A549 (cell line): ENCODE measurements around the gene PKM. TPM values are rescaled to one million over a fixed set of nuclear protein-coding genes. Genes with fewer than 3 reads are reported as not detected.
A peak's percentile ranks its signal among the peaks of the same experiment; 100 is the strongest.

ENCODE experiments used
- ATAC-seq, 2 experiments: fragments of 200-7000 bp in 1 of 2; fragments of >200 bp in 1 of 2; cut with Nextera tagmentation in 1 of 2; cut with Tn5 transposase in 1 of 2; 3 replicates each; pipeline versions ENCODE4 v1.8.0 to v1.9.1; 2018 to 2020; ENCODE audit warnings: mild to moderate bottlenecking in 1 of 2, moderate library complexity in 1 of 2
- CTCF ChIA-PET: fragments of 300-600 bp; sonication (Branson Sonifier 250); formaldehyde crosslinking; extraction: SDS; loops from one replicate; lab custom pipeline; 2021; ENCODE audit warnings: antibody characterized with exemption, inconsistent platforms; lab: Yijun Ruan, JAX
- POLR2A ChIA-PET: fragments of 350-600 bp; formaldehyde crosslinking; extraction: SDS; loops from one replicate; lab custom pipeline; 2021; ENCODE audit warnings: antibody characterized with exemption, inconsistent platforms; lab: Yijun Ruan, JAX
- DNase-seq, 2 experiments: peaks; one replicate each; pipeline versions ENCODE4 v3.0.0 to v3.0.0-alpha.2; 2011 to 2016; ENCODE audit warnings: low read depth in 1 of 2, low spot score in 1 of 2
- FAIRE-seq: peaks from 2 replicates; lab custom pipeline; 2011; peaks lifted over from hg19 to GRCh38; lab: Jason Lieb, UNC
- H3K27ac ChIP-seq, 2 experiments: fragments of >200 bp; sonication (Bioruptor Twin); formaldehyde crosslinking; 3 replicates each; pipeline ENCODE4 v1.5.1; 2016 to 2017
- H3K4me1 ChIP-seq: fragments of >200 bp; sonication (Bioruptor Twin); formaldehyde crosslinking; 3 replicates; pipeline ENCODE4 v1.6.1; 2016
- H3K4me2 ChIP-seq: fragments of >200 bp; sonication (Bioruptor Twin); formaldehyde crosslinking; 3 replicates; pipeline ENCODE4 v1.6.1; 2016
- H3K4me3 ChIP-seq: fragments of >200 bp; sonication (Bioruptor Twin); formaldehyde crosslinking; 3 replicates; pipeline ENCODE4 v1.5.1; 2016
- H3K9me3 ChIP-seq: fragments of >200 bp; sonication (Bioruptor Twin); formaldehyde crosslinking; 3 replicates; pipeline ENCODE4 v1.6.1; 2016
- CHD4 ChIP-seq: fragments of 200-600 bp; sonication (generic); IDR thresholded peaks from 2 replicates; pipeline ENCODE4 v1.6.1; 2016; ENCODE audit warnings: antibody characterized with exemption, mild to moderate bottlenecking, borderline replicate concordance
- CTCF ChIP-seq: fragments of >200 bp; sonication (Bioruptor Twin); formaldehyde crosslinking; IDR thresholded peaks from 3 replicates; pipeline ENCODE4 v1.5.1; 2016
- EHF ChIP-seq: fragments of 250-450 bp; sonication (Bioruptor Pico); IDR thresholded peaks from 2 replicates; pipeline ENCODE4 v1.5.0; 2020; ENCODE audit warnings: mild to moderate bottlenecking
- FOSL2 ChIP-seq, 2 experiments: fragments of 450-650 bp in 1 of 2; fragments of >200 bp in 1 of 2; sonication (Bioruptor Twin) in 1 of 2; formaldehyde crosslinking; IDR thresholded peaks; 2 replicates each; pipeline versions ENCODE4 v1.5.0 to v1.6.1; 2016 to 2020; ENCODE audit warnings: mild to moderate bottlenecking in 1 of 2, moderate library complexity in 1 of 2
- HOXB13 ChIP-seq: fragments of 250-450 bp; sonication (Bioruptor Pico); IDR thresholded peaks from 2 replicates; pipeline ENCODE4 v1.5.0; 2020; ENCODE audit warnings: low read depth, mild to moderate bottlenecking, moderate library complexity
- JUNB ChIP-seq: fragments of >200 bp; sonication (Bioruptor Twin); formaldehyde crosslinking; IDR thresholded peaks from 2 replicates; pipeline ENCODE4 v1.6.1; 2016
- MAX ChIP-seq: IDR thresholded peaks from 2 replicates; pipeline ENCODE4 v1.6.1; 2012
- MYC ChIP-seq: IDR thresholded peaks from 2 replicates; pipeline ENCODE4 v1.6.1; 2012; ENCODE audit warnings: mild to moderate bottlenecking, inconsistent platforms, low read length, improper control_type of control experiment, borderline replicate concordance
- PHF8 ChIP-seq: fragments of 200-600 bp; sonication (generic); IDR thresholded peaks from 2 replicates; pipeline ENCODE4 v1.6.1; 2016; ENCODE audit warnings: low read depth, mild to moderate bottlenecking, antibody characterized with exemption, moderate library complexity, borderline replicate concordance
- RAD21 ChIP-seq, 2 experiments: fragments of >200 bp in 1 of 2; sonication (Bioruptor Twin) in 1 of 2; formaldehyde crosslinking in 1 of 2; IDR thresholded peaks in 1 of 2; conservative IDR thresholded peaks in 1 of 2; 2 replicates in 1 of 2; 3 replicates in 1 of 2; pipeline ENCODE4 v1.6.1; 2012 to 2018; ENCODE audit warnings: inconsistent platforms in 1 of 2
- RCOR1 ChIP-seq: fragments of 150-350 bp; IDR thresholded peaks from 2 replicates; pipeline ENCODE4 v1.6.1; 2014; ENCODE audit warnings: antibody characterized with exemption, low read length, low read depth
- RFX5 ChIP-seq: fragments of 450-650 bp; IDR thresholded peaks from 2 replicates; pipeline ENCODE4 v1.7.1; 2014; ENCODE audit warnings: antibody characterized with exemption, mild to moderate bottlenecking, moderate library complexity
- RNF2 ChIP-seq: fragments of 200-600 bp; sonication (generic); IDR thresholded peaks from 2 replicates; pipeline ENCODE4 v1.6.1; 2016; ENCODE audit warnings: low read depth, mild to moderate bottlenecking, antibody characterized with exemption, moderate library complexity, borderline replicate concordance
- SMC3 ChIP-seq: fragments of >200 bp; sonication (Bioruptor Twin); formaldehyde crosslinking; IDR thresholded peaks from 3 replicates; pipeline ENCODE4 v1.6.1; 2018; ENCODE audit warnings: inconsistent platforms
- TFCP2L1 ChIP-seq: fragments of 250-450 bp; sonication (Bioruptor Pico); IDR thresholded peaks from 2 replicates; pipeline ENCODE4 v1.5.0; 2021; ENCODE audit warnings: mild to moderate bottlenecking
- ZSCAN20 ChIP-seq: fragments of 250-450 bp; sonication (Bioruptor Pico); IDR thresholded peaks from 2 replicates; pipeline ENCODE4 v1.8.0; 2022; ENCODE audit warnings: mild to moderate bottlenecking, moderate library complexity
- WGBS: methylation state at CpG from one replicate; pipeline ENCODE4 v1.1.6; 2017; ENCODE audit errors: missing lambda C conversion rate; 5-methylcytosine and 5-hydroxymethylcytosine counted together
- polyA plus RNA-seq, 4 experiments: library from polyadenylated mRNA; depleted of rRNA in 3 of 4; stranded (reverse); fragments of >200 nt; fragmentation: RNase III in 1 of 4; extraction: RNeasy Plus Mini Kit Qiagen cat#74134 plus additional on column Dnase treatment in 1 of 4; gene quantifications; 2 replicates in 3 of 4; 3 replicates in 1 of 4; pipeline ENCODE4 v1.2.3, GENCODE V29; 2011 to 2017
- TF ChIP-seq, protein P1 (sequence below): IDR thresholded peaks from 2 replicates; pipeline ENCODE4 v1.6.1; 2012; ENCODE audit warnings: low read depth, borderline replicate concordance

Gene PKM
- polyA plus RNA-seq, 2 of the 4 experiments (the other 2 are of a cell fraction): 3,443 to 3,848 TPM

DNA sequence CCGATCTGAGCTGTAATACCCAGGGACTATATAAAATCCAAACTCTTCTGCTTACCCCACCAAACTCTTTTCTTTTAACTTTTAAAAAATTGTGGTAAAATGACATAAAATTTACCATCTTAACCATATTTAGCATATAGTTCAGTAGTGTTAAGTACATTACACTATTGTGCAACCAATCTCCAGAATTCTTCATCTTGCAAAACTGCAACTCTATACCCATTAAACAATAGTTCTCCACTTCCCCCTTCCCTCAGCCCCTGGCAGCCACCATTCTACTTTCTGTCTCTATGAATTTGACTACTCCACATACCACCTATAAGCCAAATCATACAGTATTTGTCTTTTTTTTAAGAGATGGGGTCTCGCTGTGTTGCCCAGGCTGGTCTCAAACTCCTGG, 74.1 kb downstream of the PKM start:
- H3K9me3 ChIP-seq: no peaks in the 10 kb centered on the region
- TF ChIP-seq RAD21 (conservative IDR thresholded peaks at IDR 0.05 in 1 of 2, IDR thresholded peaks at IDR 0.05 in 1 of 2) (no peak), JUNB (no peak), HOXB13 (CRISPR knock-in tag) (no peak), FOSL2 (IDR thresholded peaks at IDR 0.05) (no peak), FOSL2 (CRISPR knock-in tag; IDR thresholded peaks at IDR 0.05) (no peak), ZSCAN20 (no peak), MYC (no peak), RNF2 (no peak), EHF (CRISPR knock-in tag) (no peak), TFCP2L1 (CRISPR knock-in tag) (no peak), PHF8 (no peak), CHD4 (no peak), CTCF (no peak)
- DNase-seq: no peak
- ChIA-PET CTCF (interaction anchor here (0.6 to 3.2 kb wide), 45 partner anchors 9 to 1045 kb away, joined by 3 to 57 read pairs (median 6); partner anchors contain the start of genes MYO9A and SENP8), POLR2A (no interaction called here)
- H3K4me2 ChIP-seq: no peak overlapping the region
- peaks cover 21% of the 10 kb centered on the region for H3K4me1 ChIP-seq
- H3K4me3 ChIP-seq: no peak overlapping the region
- no peak overlapping the region; a peak in 1 of 6 replicates for H3K27ac ChIP-seq
- no peak for FAIRE-seq
- WGBS: 74% methylated on average over 2 of the region's 2 CpGs
- ATAC-seq: no peak

DNA sequence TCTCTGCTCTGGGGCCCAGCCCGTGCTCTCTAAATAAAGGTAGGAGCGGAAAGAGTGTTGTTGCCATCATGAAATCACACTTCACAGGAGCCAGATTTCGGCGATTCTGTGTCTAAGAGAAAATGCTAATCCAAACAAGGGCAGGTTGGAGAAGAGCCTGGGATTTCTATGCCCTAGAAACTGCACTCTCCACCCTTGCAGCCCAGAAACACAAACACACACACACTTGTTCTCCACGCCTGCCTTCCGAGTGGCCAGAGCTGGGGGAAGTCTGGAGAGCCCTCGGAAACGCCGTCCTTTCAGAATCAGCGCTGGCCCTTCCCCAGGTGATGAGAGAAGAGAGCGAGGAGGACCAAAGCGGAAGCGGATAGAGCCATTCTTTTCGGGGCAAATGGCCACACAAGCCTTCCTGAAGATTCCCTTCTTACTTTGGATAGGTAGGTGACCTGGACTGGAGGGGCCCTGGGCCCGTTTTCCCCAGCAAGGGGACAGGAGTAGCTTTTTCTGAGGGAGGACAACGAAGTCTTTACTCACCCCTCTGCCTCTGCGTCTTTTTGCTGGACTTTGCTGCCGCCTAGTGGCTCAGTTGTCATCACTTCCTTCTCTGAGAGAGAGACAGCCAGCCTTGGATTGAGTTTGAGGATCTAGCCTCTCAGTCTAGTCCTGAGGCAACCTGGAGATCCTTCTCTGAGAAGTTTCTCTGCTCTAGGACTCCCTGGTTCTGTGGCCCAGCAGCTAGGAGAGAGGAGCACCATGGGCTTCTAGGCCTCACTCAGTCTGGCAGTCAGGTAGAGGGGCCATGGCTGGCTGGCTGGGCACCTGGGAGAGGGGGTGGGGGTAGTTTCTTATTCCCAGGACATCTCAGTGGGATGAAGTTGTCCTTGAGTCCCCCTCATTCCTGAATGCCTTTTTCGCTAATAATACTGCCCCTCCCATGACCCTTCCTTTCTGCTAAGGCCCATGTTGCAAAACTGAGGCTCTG, 75.1 kb downstream of the PKM start:
- TF ChIP-seq CTCF (peak; percentile 99), SMC3 (peak; percentile 93), RNF2 (no peak), RCOR1 (no peak), RAD21 (conservative IDR thresholded peaks at IDR 0.05 in 1 of 2, IDR thresholded peaks at IDR 0.05 in 1 of 2) (peak; percentile 100)
- TF ChIP-seq, all 56 proteins: peak for 3
- peak; percentile 94 to 97 for ATAC-seq
- peak; percentile 100 for FAIRE-seq
- peak overlapping the region; percentile 87 for H3K4me2 ChIP-seq
- peaks cover 21% of the 10 kb centered on the region for H3K4me1 ChIP-seq
- peak; percentile 87 to 96 for DNase-seq
- WGBS: 11% methylated on average over 19 of the region's 19 CpGs
- H3K4me3 ChIP-seq: peak overlapping the region; percentile 39
- ChIA-PET CTCF (interaction anchor here (0.6 to 3.2 kb wide), 95 partner anchors 10 to 1262 kb away, joined by 3 to 57 read pairs (median 5); partner anchors contain the start of genes MYO9A and SENP8), POLR2A (no interaction called here)
- H3K9me3 ChIP-seq: no peaks in the 10 kb centered on the region
- peak overlapping the region; percentile 73 to 81 for H3K27ac ChIP-seq

DNA sequence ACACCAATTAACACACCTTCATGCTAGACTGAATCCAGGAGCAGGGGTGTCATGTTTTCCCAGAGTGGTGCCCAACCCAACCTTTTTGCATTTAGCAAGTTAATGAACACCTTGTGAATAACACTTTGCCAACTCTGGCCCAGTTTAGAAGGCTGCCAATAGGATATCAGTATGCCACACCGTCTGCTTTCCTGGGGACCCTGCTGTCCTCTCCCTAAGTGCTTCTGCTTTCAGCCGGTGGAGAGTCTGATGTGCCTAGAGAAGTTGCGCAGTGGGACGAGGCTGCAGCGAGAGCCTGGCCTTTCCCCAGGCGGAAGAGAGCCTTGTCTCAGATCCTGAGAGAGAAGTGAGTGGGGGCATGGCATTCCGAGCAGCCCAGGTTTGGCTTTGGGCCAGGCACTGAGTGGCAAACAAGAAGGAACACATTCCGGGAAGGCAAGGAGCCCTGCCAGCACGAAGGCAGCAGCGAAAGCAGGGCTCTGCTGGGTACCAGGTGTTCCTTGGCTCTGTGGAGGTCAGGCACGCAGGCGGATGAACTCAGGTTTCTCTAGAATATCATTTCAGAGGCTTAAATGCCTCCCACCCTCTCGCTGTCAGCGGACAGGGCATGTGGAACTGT, 75.9 kb downstream of the PKM start:
- ChIA-PET CTCF (interaction anchor here (0.7 to 3.2 kb wide), 33 partner anchors 10 to 1182 kb away, joined by 3 to 57 read pairs (median 8); no protein-coding TSS in a partner anchor), POLR2A (no interaction called here)
- H3K9me3 ChIP-seq: no peaks in the 10 kb centered on the region
- peak overlapping the region; percentile 87 for H3K4me2 ChIP-seq
- peaks cover 21% of the 10 kb centered on the region for H3K4me1 ChIP-seq
- no peak for TF ChIP-seq RFX5
- TF ChIP-seq, protein P1, sequence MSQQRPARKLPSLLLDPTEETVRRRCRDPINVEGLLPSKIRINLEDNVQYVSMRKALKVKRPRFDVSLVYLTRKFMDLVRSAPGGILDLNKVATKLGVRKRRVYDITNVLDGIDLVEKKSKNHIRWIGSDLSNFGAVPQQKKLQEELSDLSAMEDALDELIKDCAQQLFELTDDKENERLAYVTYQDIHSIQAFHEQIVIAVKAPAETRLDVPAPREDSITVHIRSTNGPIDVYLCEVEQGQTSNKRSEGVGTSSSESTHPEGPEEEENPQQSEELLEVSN: peak; percentile 62; the same call in 1 of the 2 replicates
- peak; percentile 74 for TF ChIP-seq MAX
- TF ChIP-seq PHF8: no peak
- peak; percentile 8 to 10; a peak in 1 of 5 replicates for TF ChIP-seq RAD21 (conservative IDR thresholded peaks at IDR 0.05 in 1 of 2, IDR thresholded peaks at IDR 0.05 in 1 of 2)
- peak overlapping the region; percentile 39 for H3K4me3 ChIP-seq
- FAIRE-seq: peak; percentile 28
- ATAC-seq: peak; percentile 49 to 67
- WGBS: 29% methylated on average over 14 of the region's 14 CpGs
- DNase-seq: peak; percentile 35 to 67
- peak overlapping the region; percentile 73 to 81 for H3K27ac ChIP-seq
